Fibroblast of lung (primary cell): ENCODE data around the gene RBM20.

ENCODE experiments used
- CTCF ChIP-seq, 2 donors: IDR thresholded peaks in 1 of 2; conservative IDR thresholded peaks in 1 of 2; 1 replicate in 1 of 2; 2 replicates in 1 of 2; pipeline ENCODE4 v1.5.1; 2011 to 2012; ENCODE audit warnings: low read length in 2 of 2, control low read depth in 1 of 2, inconsistent platforms in 1 of 2, low read depth in 1 of 2, mild to moderate bottlenecking in 1 of 2
- EZH2 ChIP-seq: IDR thresholded peaks from 2 replicates; pipeline ENCODE4 v1.5.1; 2012; ENCODE audit warnings: low read length, control low read depth, mild to moderate bottlenecking; ENCODE audit errors: missing control alignments

- TF ChIP-seq EZH2 (no peak), CTCF (conservative IDR thresholded peaks at IDR 0.05 in 1 of 2, IDR thresholded peaks at IDR 0.05 in 1 of 2; ENCODE audit: low read depth in 1 of 2, low read length in 2 of 2) (no peak)
These were observed 237.8 kb downstream of the RBM20 start for GRCh38 chr10:110881905-110882304.
